HepG2 (cell line): ENCODE data around the gene MLN.

ENCODE experiments used
- CTCF ChIP-seq: sonication (generic); formaldehyde crosslinking; IDR thresholded peaks from 2 replicates; pipeline ENCODE4 v1.5.0; 2020; ENCODE audit warnings: mild to moderate bottlenecking, missing genetic modification reagents, moderate library complexity
- EZH2 ChIP-seq: conservative IDR thresholded peaks from 2 replicates; pipeline ENCODE4 v1.6.1; 2012; ENCODE audit warnings: mild to moderate bottlenecking, low read depth, low read length, moderate library complexity
- FOXK2 ChIP-seq: fragments of 450-650 bp; IDR thresholded peaks from 2 replicates; pipeline ENCODE4 v1.6.1; 2016
- GMEB2 ChIP-seq: IDR thresholded peaks from 2 replicates; pipeline ENCODE4 v1.6.1; 2016; ENCODE audit warnings: missing biosample characterization, missing genetic modification reagents, low read depth
- HOXA9 ChIP-seq: sonication (generic); formaldehyde crosslinking; IDR thresholded peaks from 2 replicates; pipeline ENCODE4 v1.8.1; 2022; ENCODE audit warnings: missing genetic modification reagents, mild to moderate bottlenecking, moderate library complexity, borderline replicate concordance
- NBN ChIP-seq: fragments of 450-650 bp; conservative IDR thresholded peaks from 2 replicates; pipeline ENCODE4 v1.6.1; 2017
- NCOA1 ChIP-seq: sonication (generic); formaldehyde crosslinking; IDR thresholded peaks from 2 replicates; pipeline ENCODE4 v1.9.0; 2021; ENCODE audit warnings: missing genetic modification reagents
- PHF5A ChIP-seq: IDR thresholded peaks from one replicate; pipeline ENCODE4 v1.6.1; 2018; ENCODE audit warnings: low read depth, missing genetic modification reagents; ENCODE audit not compliant: unreplicated experiment
- POLR2AphosphoS5 ChIP-seq: IDR thresholded peaks from 2 replicates; pipeline ENCODE4 v1.6.1; 2012; ENCODE audit warnings: low read depth, low read length
- TBP ChIP-seq: sonication (generic); formaldehyde crosslinking; IDR thresholded peaks from 2 replicates; pipeline ENCODE4 v1.5.0; 2020; ENCODE audit warnings: missing genetic modification reagents
- ZNF768 ChIP-seq: sonication (generic); formaldehyde crosslinking; IDR thresholded peaks from 2 replicates; pipeline ENCODE4 v1.4.0; 2020; ENCODE audit warnings: missing genetic modification reagents

- TF ChIP-seq POLR2AphosphoS5 (no peak), ZNF768 (CRISPR knock-in tag) (no peak), GMEB2 (CRISPR knock-in tag) (no peak), TBP (CRISPR knock-in tag) (no peak), CTCF (CRISPR knock-in tag) (no peak), NBN (no peak), HOXA9 (no peak), EZH2 (no peak), NCOA1 (CRISPR knock-in tag) (no peak), FOXK2 (no peak), PHF5A (CRISPR knock-in tag) (no peak)
These were observed 25.2 kb downstream of the MLN start for GRCh38 chr6:33778444-33779121.
